OCI-LY3 (cell line): ENCODE results near the gene FAM234A.

Source experiments
- H2AFZ ChIP-seq: fragments of 200-600, 300-600 bp; shearing (Covaris generic); 2 replicates; pipeline ENCODE4 v1.6.0; 2014; ENCODE audit warnings: antibody characterized with exemption, low read depth, low read length
- H3K27ac ChIP-seq: fragments of 200-600, 300-600 bp; sonication (generic); 2 replicates; pipeline ENCODE4 v1.5.1; 2014; ENCODE audit warnings: mild to moderate bottlenecking, low read length, moderate library complexity, mixed read lengths
- H3K27me3 ChIP-seq: fragments of 200-600, 300-600 bp; sonication (generic); 2 replicates; pipeline ENCODE4 v1.6.1; 2014; ENCODE audit warnings: low read depth, low read length, mixed read lengths
- H3K36me3 ChIP-seq: fragments of 200-600, 300-600 bp; sonication (generic); replicated peaks from 2 replicates; pipeline ENCODE3; 2014; ENCODE audit warnings: low read depth, low read length, mixed read lengths
- H3K4me1 ChIP-seq: fragments of 300-600, 200-600 bp; sonication (generic); 2 replicates; pipeline ENCODE4 v1.6.1; 2014; ENCODE audit warnings: low read length, mixed read lengths
- H3K4me2 ChIP-seq: fragments of 200-600, 300-600 bp; sonication (generic); 2 replicates; pipeline ENCODE4 v1.6.1; 2014; ENCODE audit warnings: low read length, mixed read lengths
- H3K4me3 ChIP-seq: fragments of 300-600, 200-600 bp; sonication (generic); 2 replicates; pipeline ENCODE4 v1.5.1; 2014; ENCODE audit warnings: antibody characterized with exemption, mild to moderate bottlenecking, low read length, moderate library complexity
- H3K79me2 ChIP-seq: fragments of 300-600, 200-600 bp; shearing (Covaris generic); 2 replicates; pipeline ENCODE4 v1.6.1; 2014; ENCODE audit warnings: mild to moderate bottlenecking, low read length, mixed read lengths
- H3K9ac ChIP-seq: fragments of 300-600, 200-600 bp; shearing (Covaris generic); 2 replicates; pipeline ENCODE4 v1.6.0; 2014; ENCODE audit warnings: mild to moderate bottlenecking, low read length, moderate library complexity
- H3K9me3 ChIP-seq: fragments of 200-600, 300-600 bp; shearing (Covaris generic); 2 replicates; pipeline ENCODE4 v1.6.1; 2014; ENCODE audit warnings: low read length, mixed read lengths; ENCODE audit not compliant: insufficient read depth
- H4K20me1 ChIP-seq: fragments of 200-600, 300-600 bp; sonication (generic); 2 replicates; pipeline ENCODE4 v1.6.1; 2016; ENCODE audit warnings: low read length, mixed read lengths; ENCODE audit not compliant: insufficient read depth
- EZH2phosphoT487 ChIP-seq: fragments of 200-600 bp; shearing (Covaris generic); IDR thresholded peaks from 2 replicates; pipeline ENCODE4 v1.6.1; 2018; ENCODE audit warnings: antibody characterized with exemption, mixed run types, low read depth
- TF ChIP-seq, protein P1 (sequence below): fragments of 200-600, 300-600 bp; sonication (generic); IDR thresholded peaks from 2 replicates; pipeline ENCODE4 v1.5.1; 2014; ENCODE audit warnings: antibody characterized with exemption, low read length, low read depth

Gene FAM234A

DNA sequence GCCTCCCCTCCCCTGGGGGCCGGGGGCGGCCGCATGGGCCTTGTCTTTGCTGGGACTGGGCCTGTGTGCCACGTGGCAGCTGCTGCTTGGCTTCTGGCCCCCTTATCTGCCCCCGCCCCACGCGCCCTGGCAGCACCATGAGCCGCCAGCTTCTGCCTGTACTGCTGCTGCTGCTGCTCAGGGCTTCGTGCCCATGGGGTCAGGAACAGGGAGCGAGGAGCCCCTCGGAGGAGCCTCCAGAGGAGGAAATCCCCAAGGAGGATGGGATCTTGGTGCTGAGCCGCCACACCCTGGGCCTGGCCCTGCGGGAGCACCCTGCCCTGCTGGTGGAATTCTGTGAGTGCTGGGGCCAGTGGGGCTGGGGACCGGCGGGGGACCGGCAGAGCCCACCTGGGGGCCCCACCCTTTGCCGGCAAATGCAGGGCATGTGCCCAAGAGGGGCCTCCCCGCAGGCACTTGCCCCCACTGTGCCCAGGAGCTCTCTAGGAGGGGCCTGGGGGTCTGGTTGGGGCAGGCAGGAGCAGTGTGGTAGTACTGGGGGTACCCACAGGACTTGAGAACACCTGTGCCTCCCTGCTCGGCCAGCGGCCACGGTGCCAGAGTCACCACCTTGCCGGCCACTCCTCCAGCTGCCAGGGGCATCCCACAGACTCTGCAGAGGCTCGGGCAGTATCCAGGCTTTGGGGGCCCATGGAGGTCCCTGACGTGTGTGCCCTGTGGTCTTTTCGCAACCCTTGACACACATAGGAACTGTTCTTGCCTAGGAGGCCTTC lies 48.6 kb downstream of the FAM234A start, which contains the start of gene PDIA2:
Gene PDIA2, plus strand, starts transcription at position 132 of the 773 bp plus-strand sequence. Its CDS starts 6 bp downstream, at position 138.
- TF ChIP-seq, protein P1, sequence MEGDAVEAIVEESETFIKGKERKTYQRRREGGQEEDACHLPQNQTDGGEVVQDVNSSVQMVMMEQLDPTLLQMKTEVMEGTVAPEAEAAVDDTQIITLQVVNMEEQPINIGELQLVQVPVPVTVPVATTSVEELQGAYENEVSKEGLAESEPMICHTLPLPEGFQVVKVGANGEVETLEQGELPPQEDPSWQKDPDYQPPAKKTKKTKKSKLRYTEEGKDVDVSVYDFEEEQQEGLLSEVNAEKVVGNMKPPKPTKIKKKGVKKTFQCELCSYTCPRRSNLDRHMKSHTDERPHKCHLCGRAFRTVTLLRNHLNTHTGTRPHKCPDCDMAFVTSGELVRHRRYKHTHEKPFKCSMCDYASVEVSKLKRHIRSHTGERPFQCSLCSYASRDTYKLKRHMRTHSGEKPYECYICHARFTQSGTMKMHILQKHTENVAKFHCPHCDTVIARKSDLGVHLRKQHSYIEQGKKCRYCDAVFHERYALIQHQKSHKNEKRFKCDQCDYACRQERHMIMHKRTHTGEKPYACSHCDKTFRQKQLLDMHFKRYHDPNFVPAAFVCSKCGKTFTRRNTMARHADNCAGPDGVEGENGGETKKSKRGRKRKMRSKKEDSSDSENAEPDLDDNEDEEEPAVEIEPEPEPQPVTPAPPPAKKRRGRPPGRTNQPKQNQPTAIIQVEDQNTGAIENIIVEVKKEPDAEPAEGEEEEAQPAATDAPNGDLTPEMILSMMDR = no peak
- TF ChIP-seq EZH2phosphoT487 = no peak
- Histone ChIP-seq H3K27ac (peak within 1 kb of the TSS; percentile 64), H3K4me1 (peaks cover 14% of the 10 kb centered on the region), H3K27me3 (no peaks in the 10 kb centered on the region), H3K79me2 (peaks cover 26% of the 10 kb centered on the region), H2AFZ (no peak within 1 kb of the TSS), H3K4me3 (peak within 1 kb of the TSS; percentile 90), H4K20me1 (no peaks in the 10 kb centered on the region), H3K9ac (peak within 1 kb of the TSS; percentile 92), H3K36me3 (peaks cover 26% of the 10 kb centered on the region), H3K4me2 (peak within 1 kb of the TSS; percentile 65), H3K9me3 (no peaks in the 10 kb centered on the region)

DNA sequence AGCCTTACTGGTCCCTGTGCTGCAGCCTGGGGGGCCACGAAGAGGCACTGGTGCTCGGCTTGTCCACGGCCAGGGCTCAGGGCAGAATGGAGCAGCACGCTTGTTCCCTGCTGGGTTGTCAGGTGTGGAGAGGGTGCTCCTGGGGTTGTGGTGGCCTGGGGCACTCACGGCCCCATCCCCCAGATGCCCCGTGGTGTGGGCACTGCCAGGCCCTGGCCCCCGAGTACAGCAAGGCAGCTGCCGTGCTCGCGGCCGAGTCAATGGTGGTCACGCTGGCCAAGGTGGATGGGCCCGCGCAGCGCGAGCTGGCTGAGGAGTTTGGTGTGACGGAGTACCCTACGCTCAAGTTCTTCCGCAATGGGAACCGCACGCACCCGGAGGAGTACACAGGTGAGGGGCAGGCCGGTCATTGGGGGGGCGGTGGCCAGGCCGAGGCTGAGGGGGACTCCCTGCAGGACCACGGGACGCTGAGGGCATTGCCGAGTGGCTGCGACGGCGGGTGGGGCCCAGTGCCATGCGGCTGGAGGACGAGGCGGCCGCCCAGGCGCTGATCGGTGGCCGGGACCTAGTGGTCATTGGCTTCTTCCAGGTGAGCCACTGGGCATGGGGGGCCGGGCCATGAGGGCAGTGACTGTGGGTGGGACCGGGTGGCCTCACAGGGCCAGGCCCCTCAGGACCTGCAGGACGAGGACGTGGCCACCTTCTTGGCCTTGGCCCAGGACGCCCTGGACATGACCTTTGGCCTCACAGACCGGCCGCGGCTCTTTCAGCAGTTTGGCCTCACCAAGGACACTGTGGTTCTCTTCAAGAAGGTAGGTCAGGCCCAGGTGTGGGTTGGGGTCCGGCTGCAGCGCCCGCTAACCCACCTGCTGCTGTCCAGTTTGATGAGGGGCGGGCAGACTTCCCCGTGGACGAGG lies 49.8 kb downstream of the FAM234A start:
- Histone ChIP-seq H3K4me3 (peak overlapping the region; percentile 90), H3K9ac (peak overlapping the region; percentile 92; the same call in 1 of the 2 replicates), H3K79me2 (peaks cover 26% of the 10 kb centered on the region), H3K9me3 (no peaks in the 10 kb centered on the region), H3K36me3 (peaks cover 26% of the 10 kb centered on the region), H3K4me1 (peaks cover 6% of the 10 kb centered on the region), H4K20me1 (no peaks in the 10 kb centered on the region), H3K27me3 (no peaks in the 10 kb centered on the region), H3K4me2 (peak overlapping the region; percentile 65), H3K27ac (no peak overlapping the region), H2AFZ (no peak overlapping the region)
- TF ChIP-seq, protein P1 = no peak
- TF ChIP-seq EZH2phosphoT487 = no peak

DNA sequence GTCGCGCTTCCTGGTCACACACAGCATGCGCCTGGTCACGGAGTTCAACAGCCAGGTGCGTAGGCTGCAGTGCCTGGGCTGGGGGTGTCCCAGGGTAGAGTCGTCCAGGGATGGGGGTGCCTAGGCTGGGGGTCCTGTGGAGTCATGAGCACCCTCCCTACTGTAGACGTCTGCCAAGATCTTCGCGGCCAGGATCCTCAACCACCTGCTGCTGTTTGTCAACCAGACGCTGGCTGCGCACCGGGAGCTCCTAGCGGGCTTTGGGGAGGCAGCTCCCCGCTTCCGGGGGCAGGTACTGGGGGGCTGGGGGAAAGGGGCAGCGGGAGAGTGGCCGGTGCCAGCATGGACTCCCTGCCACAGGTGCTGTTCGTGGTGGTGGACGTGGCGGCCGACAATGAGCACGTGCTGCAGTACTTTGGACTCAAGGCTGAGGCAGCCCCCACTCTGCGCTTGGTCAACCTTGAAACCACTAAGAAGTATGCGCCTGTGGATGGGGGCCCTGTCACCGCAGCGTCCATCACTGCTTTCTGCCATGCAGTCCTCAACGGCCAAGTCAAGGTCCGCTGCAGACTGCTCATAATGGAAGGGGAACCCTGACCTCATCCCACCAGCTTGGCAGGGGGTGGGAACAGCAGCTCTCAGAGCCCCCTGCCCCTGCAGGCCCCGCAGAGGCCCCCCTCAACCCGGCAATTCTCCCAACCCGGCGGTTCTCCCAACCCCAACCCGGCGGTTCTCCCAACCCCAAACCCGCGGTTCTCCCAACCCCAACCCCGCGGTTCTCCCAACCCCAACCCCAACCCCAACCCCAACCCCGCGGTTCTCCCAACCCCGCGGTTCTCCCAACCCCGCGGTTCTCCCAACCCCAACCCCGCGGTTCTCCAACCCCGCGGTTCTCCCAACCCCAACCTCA lies 50.8 kb downstream of the FAM234A start:
- TF ChIP-seq, protein P1 = no peak
- TF ChIP-seq EZH2phosphoT487 = no peak

More for the DNA sequence above, 50.8 kb downstream of the FAM234A start:
- Histone ChIP-seq H4K20me1 (no peaks in the 10 kb centered on the region), H3K4me2 (no peak overlapping the region), H3K36me3 (peaks cover 26% of the 10 kb centered on the region), H3K4me1 (peaks cover 6% of the 10 kb centered on the region), H3K27me3 (no peaks in the 10 kb centered on the region), H3K9me3 (no peaks in the 10 kb centered on the region), H2AFZ (no peak overlapping the region), H3K9ac (no peak overlapping the region), H3K27ac (no peak overlapping the region), H3K79me2 (peaks cover 26% of the 10 kb centered on the region), H3K4me3 (no peak overlapping the region)
